Right lung (tissue), 5 donors: ENCODE data around the gene PILRA. TPM values are rescaled to one million over a fixed set of nuclear protein-coding genes. Genes with fewer than 3 reads are reported as not detected.

ENCODE experiments used
- polyA plus RNA-seq, 5 donors: library from polyadenylated mRNA; unstranded; fragments of 120-200 nt; gene quantifications; one replicate each; pipeline versions ENCODE4 v1.2.1 to v1.2.3, GENCODE V29; 2013; ENCODE audit warnings: inconsistent platforms in 1 of 5, low replicate concordance in 1 of 5; ENCODE audit not compliant: insufficient read length in 5 of 5, insufficient read depth in 1 of 5

The PILRA gene
- polyA plus RNA-seq, 5 donors, result 3.2 to 6.3 (median 6.1) TPM

Other genes with a start within 250 kb of the PILRA start
- gene MBLAC1, start 246.5 kb upstream of the PILRA start, polyA plus RNA-seq, result 1 to 10 TPM; 1.1 to 2.5 (median 1.3) TPM
- 100 to 1,000 TPM in 1 of 5 donors, 10 to 100 TPM in 4; 75.2 to 132 (median 92.2) TPM for gene LAMTOR4, start 224.6 kb upstream of the PILRA start, polyA plus RNA-seq
- gene TRAPPC14, start 214.8 kb upstream of the PILRA start, polyA plus RNA-seq, result 10 to 100 TPM; 16.0 to 22.3 (median 17.4) TPM
- gene GAL3ST4, start 204.9 kb upstream of the PILRA start, polyA plus RNA-seq, result 10 to 100 TPM; 16.3 to 27.2 (median 16.9) TPM
- 10 to 100 TPM in 3 of 5 donors, 1 to 10 TPM in 2; 7.6 to 18.4 (median 14.1) TPM for gene GPC2, start 196.1 kb upstream of the PILRA start, polyA plus RNA-seq
- 10 to 100 TPM; 15.9 to 24.7 (median 21.1) TPM for gene STAG3, start 195.6 kb upstream of the PILRA start, polyA plus RNA-seq
- gene PVRIG, start 153.5 kb upstream of the PILRA start, polyA plus RNA-seq, result 1 to 10 TPM; 4.9 to 9.3 (median 7.7) TPM
- 1 to 10 TPM; 5.7 to 7.4 (median 6.7) TPM for gene SPDYE3, start 65.8 kb upstream of the PILRA start, polyA plus RNA-seq
- gene PILRB, start 15.4 kb upstream of the PILRA start, polyA plus RNA-seq, result 10 to 100 TPM; 30.4 to 52.3 (median 39.1) TPM
- gene ZCWPW1, start 55.2 kb downstream of the PILRA start, polyA plus RNA-seq, result 10 to 100 TPM in 1 of 5 donors, 1 to 10 TPM in 4; 8.2 to 10.4 (median 8.6) TPM
- gene MEPCE, start 56.3 kb downstream of the PILRA start, polyA plus RNA-seq, result 10 to 100 TPM; 39.7 to 51.2 (median 43.3) TPM
- gene PPP1R35, start 63.0 kb downstream of the PILRA start, polyA plus RNA-seq, result 10 to 100 TPM; 12.3 to 28.4 (median 16.8) TPM
- gene SPACDR, start 90.8 kb downstream of the PILRA start, polyA plus RNA-seq, result 1 to 10 TPM; 2.0 to 6.2 (median 4.0) TPM
- 10 to 100 TPM; 39.6 to 78.9 (median 55.3) TPM for gene TSC22D4, start 105.7 kb downstream of the PILRA start, polyA plus RNA-seq
- 1 to 10 TPM; 2.3 to 5.3 (median 3.0) TPM for gene NYAP1, start 110.4 kb downstream of the PILRA start, polyA plus RNA-seq
- 10 to 100 TPM; 21.0 to 34.8 (median 29.5) TPM for gene AGFG2, start 165.7 kb downstream of the PILRA start, polyA plus RNA-seq
- gene SAP25, start 200.4 kb downstream of the PILRA start, polyA plus RNA-seq, result 10 to 100 TPM in 1 of 5 donors, 1 to 10 TPM in 4; 2.8 to 12.8 (median 6.8) TPM
- gene LRCH4, start 212.6 kb downstream of the PILRA start, polyA plus RNA-seq, result 10 to 100 TPM; 32.9 to 83.5 (median 58.0) TPM
- gene FBXO24, start 212.8 kb downstream of the PILRA start, polyA plus RNA-seq, result 1 to 10 TPM; 4.0 to 4.8 (median 4.5) TPM
- 100 to 1,000 TPM; 140 to 265 (median 179) TPM for gene PCOLCE, start 228.9 kb downstream of the PILRA start, polyA plus RNA-seq
- 10 to 100 TPM; 25.3 to 40.0 (median 30.8) TPM for gene MOSPD3, start 239.1 kb downstream of the PILRA start, polyA plus RNA-seq